Endothelial cell of umbilical vein (primary cell): Measurements from ENCODE around the gene BRSK2. TPM values are rescaled to one million over a fixed set of nuclear protein-coding genes. Genes with fewer than 3 reads are reported as not detected.

Source experiments
- BruUV-seq: library from RNA; stranded (reverse); fragments of 400-500 nt; replicated peaks from 2 replicates; lab custom pipeline; 2021; lab: Mats Ljungman, UMichigan
- CTCF ChIA-PET: fragments of 300-600, 350-600 bp; sonication (Branson Sonifier 250); formaldehyde crosslinking; loops from one replicate; lab custom pipeline; 2021; ENCODE audit warnings: antibody characterized with exemption, inconsistent platforms; lab: Charles Lee
- POLR2A ChIA-PET: fragments of 300-600, 350-600 bp; sonication (Branson Sonifier 250); formaldehyde crosslinking; loops from one replicate; lab custom pipeline; 2021; ENCODE audit warnings: antibody characterized with exemption, inconsistent platforms; lab: Charles Lee
- DNase-seq: peaks from one replicate; pipeline ENCODE4 v3.0.0-alpha.2; 2011; ENCODE audit warnings: low read depth, low spot score
- FAIRE-seq: peaks from 2 replicates; lab custom pipeline; 2011; peaks lifted over from hg19 to GRCh38; lab: Jason Lieb, UNC
- H2AFZ ChIP-seq: 2 replicates; pipeline ENCODE4 v1.6.0; 2012; ENCODE audit warnings: low read depth, low read length, control low read depth, inconsistent platforms
- H3K27ac ChIP-seq: 2 replicates; pipeline ENCODE4 v1.5.1; 2011; ENCODE audit warnings: low read depth, mild to moderate bottlenecking, control low read depth, low read length, moderate library complexity; ENCODE audit not compliant: insufficient read depth
- H3K27me3 ChIP-seq, 2 experiments: 2 replicates each; pipeline versions ENCODE4 v1.6.0 to v1.6.1; 2011; ENCODE audit warnings: low read length in 2 of 2, mixed read lengths in 1 of 2; ENCODE audit not compliant: control insufficient read depth in 2 of 2, insufficient read depth in 2 of 2
- H3K36me3 ChIP-seq, 2 experiments: 2 replicates in 1 of 2; 3 replicates in 1 of 2; pipeline ENCODE4 v1.5.1; 2011; ENCODE audit warnings: low read length in 2 of 2, mild to moderate bottlenecking in 1 of 2, moderate library complexity in 1 of 2; ENCODE audit not compliant: control insufficient read depth in 2 of 2, insufficient read depth in 2 of 2; ENCODE audit errors: extremely low read depth in 1 of 2
- H3K4me1 ChIP-seq: 3 replicates; pipeline ENCODE4 v1.5.1; 2011; ENCODE audit warnings: mild to moderate bottlenecking, low read length; ENCODE audit not compliant: control insufficient read depth, insufficient read depth; ENCODE audit errors: extremely low read depth
- H3K4me2 ChIP-seq: 2 replicates; pipeline ENCODE4 v1.6.1; 2011; ENCODE audit warnings: low read length, control low read depth, mixed read lengths; ENCODE audit not compliant: insufficient read depth
- H3K4me3 ChIP-seq, 3 experiments: fragments of 200-600 bp in 1 of 3; sonication (generic), shearing (Covaris generic) in 1 of 3; replicated peaks in 1 of 3; 2 replicates each; pipeline ENCODE4 v1.5.1; 2011 to 2016; ENCODE audit warnings: control low read depth in 3 of 3, low read length in 3 of 3, mild to moderate bottlenecking in 2 of 3, inconsistent platforms in 1 of 3, low read depth in 1 of 3, moderate library complexity in 1 of 3; ENCODE audit not compliant: insufficient read depth in 1 of 3
- H3K79me2 ChIP-seq: 2 replicates; pipeline ENCODE4 v1.6.0; 2012; ENCODE audit warnings: low read length, inconsistent platforms; ENCODE audit not compliant: control insufficient read depth, insufficient read depth
- H3K9ac ChIP-seq: replicated peaks from 2 replicates; pipeline ENCODE3; 2011; ENCODE audit warnings: low read length, control low read depth; ENCODE audit not compliant: insufficient read depth; ENCODE audit errors: extremely low read depth
- H3K9me1 ChIP-seq: replicated peaks from 3 replicates; pipeline ENCODE4 v1.6.0; 2011; ENCODE audit warnings: mild to moderate bottlenecking, low read length; ENCODE audit not compliant: control insufficient read depth, insufficient read depth; ENCODE audit errors: extremely low read depth
- H3K9me3 ChIP-seq: replicated peaks from 2 replicates; pipeline ENCODE4 v1.5.1; 2012; ENCODE audit warnings: low read length, inconsistent platforms; ENCODE audit not compliant: control insufficient read depth, insufficient read depth
- H4K20me1 ChIP-seq: replicated peaks from 2 replicates; pipeline ENCODE3; 2011; ENCODE audit warnings: mild to moderate bottlenecking, low read length; ENCODE audit not compliant: control insufficient read depth, insufficient read depth; ENCODE audit errors: extremely low read depth
- EZH2 ChIP-seq: IDR thresholded peaks from 2 replicates; pipeline ENCODE4 v1.6.1; 2012; ENCODE audit warnings: borderline replicate concordance, low read depth, mild to moderate bottlenecking, moderate library complexity, low read length, inconsistent platforms; ENCODE audit not compliant: severe bottlenecking
- FOS ChIP-seq: IDR thresholded peaks from 2 replicates; pipeline ENCODE4 v1.6.1; 2011; ENCODE audit warnings: mild to moderate bottlenecking, low read length, moderate library complexity, borderline replicate concordance; ENCODE audit not compliant: insufficient read depth
- GATA2 ChIP-seq: IDR thresholded peaks from 2 replicates; pipeline ENCODE4 v1.7.0; 2011; ENCODE audit warnings: low read depth, mild to moderate bottlenecking, moderate library complexity, mixed read lengths, low read length; ENCODE audit not compliant: insufficient read length, insufficient read depth
- JUN ChIP-seq: IDR thresholded peaks from 2 replicates; pipeline ENCODE4 v1.6.1; 2011; ENCODE audit warnings: borderline replicate concordance, low read depth; ENCODE audit not compliant: insufficient read length, insufficient read depth
- MYC ChIP-seq: IDR thresholded peaks from one replicate; pipeline ENCODE4 v1.6.1; 2011; ENCODE audit warnings: mild to moderate bottlenecking, low read depth, low read length
- POLR2A ChIP-seq: IDR thresholded peaks from 2 replicates; pipeline ENCODE4 v1.6.1; 2012; ENCODE audit warnings: low read depth, mild to moderate bottlenecking, control low read depth, low read length
- POLR2AphosphoS5 ChIP-seq: IDR thresholded peaks from 2 replicates; pipeline ENCODE4 v1.6.1; 2012; ENCODE audit warnings: low read depth, mild to moderate bottlenecking, control low read depth, low read length, moderate library complexity; ENCODE audit not compliant: insufficient read depth
- dilution Hi-C: fragments of 300-500 bp; cut with MboI; formaldehyde crosslinking; loops from one replicate; pipeline ENCODE4 v1.15.0; 2019; ENCODE audit warnings: low sequenced_read_pairs; ENCODE audit not compliant: extremely low pct_ligation_motif_present
- intact Hi-C: fragments of 100-400 bp; cut with micrococcal nuclease; formaldehyde crosslinking; loops from one replicate; pipeline ENCODE4 v1.10.0; 2022
- polyA plus RNA-seq, 4 experiments: library from polyadenylated mRNA; depleted of rRNA in 3 of 4; stranded (reverse) in 3 of 4; unstranded in 1 of 4; fragments of >200 nt; gene quantifications; 2 replicates each; pipeline versions ENCODE4 v1.2.1 to v1.2.3, GENCODE V29; 2011 to 2012; ENCODE audit warnings: missing spikeins in 1 of 4
- total RNA-seq: library from RNA; stranded (reverse); gene quantifications from 2 replicates; pipeline ENCODE4 v1.2.3, GENCODE V29; 2021
- TF ChIP-seq, protein P1 (sequence below): IDR thresholded peaks from 2 replicates; pipeline ENCODE4 v1.6.1; 2011; ENCODE audit not compliant: insufficient read depth, insufficient read length
- TF ChIP-seq, protein P2 (sequence below), 2 donors: IDR thresholded peaks; 1 replicate in 1 of 2; 2 replicates in 1 of 2; pipeline ENCODE4 v1.5.1; 2011; ENCODE audit warnings: low read length in 2 of 2, mild to moderate bottlenecking in 2 of 2, moderate library complexity in 2 of 2, control low read depth in 1 of 2, inconsistent platforms in 1 of 2, low read depth in 1 of 2; ENCODE audit not compliant: insufficient read depth in 1 of 2; ENCODE audit errors: extremely low read depth in 1 of 2

BRSK2 gene
- total and polyA plus RNA-seq, 2 donors (not counting 3 experiments of a cell fraction or from before 2014, with no cell fraction given), result 0.08 to 0.20 TPM

DNA sequence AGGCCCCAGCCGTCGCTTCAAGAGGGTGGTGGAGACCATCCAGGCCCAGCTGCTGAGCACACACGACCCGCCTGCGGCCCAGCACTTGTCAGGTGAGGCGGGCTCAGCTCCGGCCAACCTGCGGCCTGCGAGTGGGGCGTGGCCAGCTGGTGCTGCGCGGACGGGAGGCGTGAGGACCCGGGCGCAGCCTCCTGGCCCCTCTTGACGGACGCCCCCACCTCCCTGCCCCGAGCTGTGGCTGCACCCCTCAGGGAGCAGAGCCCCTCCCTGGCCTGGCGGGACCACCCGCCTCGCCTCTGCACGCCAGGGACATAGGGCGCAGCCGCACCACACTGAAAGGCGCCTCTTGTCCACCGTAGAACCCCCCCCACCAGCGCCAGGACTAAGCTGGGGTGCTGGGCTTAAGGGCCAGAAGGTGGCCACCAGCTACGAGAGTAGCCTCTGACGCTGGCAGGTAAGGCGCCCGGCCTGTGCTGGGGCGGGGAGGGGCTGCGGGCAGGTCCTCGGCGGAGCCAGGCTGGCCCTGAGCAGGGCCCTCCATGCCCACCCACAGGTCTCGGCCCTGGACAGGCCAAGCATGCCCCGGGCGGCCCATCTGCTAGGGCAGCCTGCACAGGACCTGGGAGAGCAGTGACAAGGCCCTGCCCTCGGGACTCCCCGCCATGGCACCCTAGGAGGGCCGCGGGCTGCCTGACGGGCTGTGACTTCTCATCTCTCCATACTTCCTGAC, 67.0 kb downstream of the BRSK2 start:
- DNase-seq, result no peak
- H3K9me1 ChIP-seq, result no peaks in the 10 kb centered on the region
- no peak overlapping the region for H2AFZ ChIP-seq
- no peaks in the 10 kb centered on the region for H3K9me3 ChIP-seq
- TF ChIP-seq FOS (no peak), MYC (no peak), POLR2A (no peak), GATA2 (no peak), POLR2AphosphoS5 (no peak), JUN (no peak), EZH2 (no peak)
- TF ChIP-seq, protein P1, sequence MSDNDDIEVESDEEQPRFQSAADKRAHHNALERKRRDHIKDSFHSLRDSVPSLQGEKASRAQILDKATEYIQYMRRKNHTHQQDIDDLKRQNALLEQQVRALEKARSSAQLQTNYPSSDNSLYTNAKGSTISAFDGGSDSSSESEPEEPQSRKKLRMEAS, result no peak
- TF ChIP-seq, protein P2, sequence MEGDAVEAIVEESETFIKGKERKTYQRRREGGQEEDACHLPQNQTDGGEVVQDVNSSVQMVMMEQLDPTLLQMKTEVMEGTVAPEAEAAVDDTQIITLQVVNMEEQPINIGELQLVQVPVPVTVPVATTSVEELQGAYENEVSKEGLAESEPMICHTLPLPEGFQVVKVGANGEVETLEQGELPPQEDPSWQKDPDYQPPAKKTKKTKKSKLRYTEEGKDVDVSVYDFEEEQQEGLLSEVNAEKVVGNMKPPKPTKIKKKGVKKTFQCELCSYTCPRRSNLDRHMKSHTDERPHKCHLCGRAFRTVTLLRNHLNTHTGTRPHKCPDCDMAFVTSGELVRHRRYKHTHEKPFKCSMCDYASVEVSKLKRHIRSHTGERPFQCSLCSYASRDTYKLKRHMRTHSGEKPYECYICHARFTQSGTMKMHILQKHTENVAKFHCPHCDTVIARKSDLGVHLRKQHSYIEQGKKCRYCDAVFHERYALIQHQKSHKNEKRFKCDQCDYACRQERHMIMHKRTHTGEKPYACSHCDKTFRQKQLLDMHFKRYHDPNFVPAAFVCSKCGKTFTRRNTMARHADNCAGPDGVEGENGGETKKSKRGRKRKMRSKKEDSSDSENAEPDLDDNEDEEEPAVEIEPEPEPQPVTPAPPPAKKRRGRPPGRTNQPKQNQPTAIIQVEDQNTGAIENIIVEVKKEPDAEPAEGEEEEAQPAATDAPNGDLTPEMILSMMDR (IDR thresholded peaks at IDR 0.05; ENCODE audit: extremely low read depth in 1 of 2, insufficient read depth in 1 of 2, low read depth in 1 of 2, low read length in 2 of 2), result no peak
- no peak overlapping the region for H3K27ac ChIP-seq
- no peaks in the 10 kb centered on the region for H3K4me1 ChIP-seq
- H3K4me2 ChIP-seq, result no peak overlapping the region
- H3K79me2 ChIP-seq, result no peaks in the 10 kb centered on the region
- CTCF ChIA-PET, result no interaction called here
- H3K9ac ChIP-seq, result no peak overlapping the region
- no peak for FAIRE-seq
- intact Hi-C loops (no loop called here), dilution Hi-C loops (no loop called here)
- H3K27me3 ChIP-seq, result no peaks in the 10 kb centered on the region
- no peaks in the 10 kb centered on the region for H3K36me3 ChIP-seq
- no peaks in the 10 kb centered on the region for H4K20me1 ChIP-seq
- no peak overlapping the region for H3K4me3 ChIP-seq
- no TSS peak for BruUV-seq
- POLR2A ChIA-PET, result no interaction called here
